ENCODE data around the gene MTA2. TPM values are rescaled to one million over a fixed set of nuclear protein-coding genes. Genes with fewer than 3 reads are reported as not detected.
"Not testable (repeated sequence)": the region's sequence is repeated elsewhere in the genome, so short reads cannot be mapped to it uniquely, and the experiment has no call there.

Gene MTA2
- total RNA-seq, 4 donors from 2014 or later = 77.1 to 172 (median 89.6) TPM

GRCh38 chr11:62621567-62622470 is 20.2 kb upstream of the MTA2 start, which contains the start of gene B3GAT3:
Gene B3GAT3 (minus strand): TSS chr11:62621986. CDS start chr11:62621947, 39 bp downstream.
- DNase-seq (ENCODE audit: low spot score) = peak; percentile 96
- ATAC-seq (ENCODE audit: low FRiP score) = peak; percentile 98
- no peak for TF ChIP-seq CTCF (IDR thresholded peaks at IDR 0.05)

GRCh38 chr11:62621027-62621566 is 19.4 kb upstream of the MTA2 start:
- no peak for TF ChIP-seq CTCF (IDR thresholded peaks at IDR 0.05)
- DNase-seq (ENCODE audit: low spot score) (no peak), ATAC-seq (ENCODE audit: low FRiP score) (no peak)

DNA sequence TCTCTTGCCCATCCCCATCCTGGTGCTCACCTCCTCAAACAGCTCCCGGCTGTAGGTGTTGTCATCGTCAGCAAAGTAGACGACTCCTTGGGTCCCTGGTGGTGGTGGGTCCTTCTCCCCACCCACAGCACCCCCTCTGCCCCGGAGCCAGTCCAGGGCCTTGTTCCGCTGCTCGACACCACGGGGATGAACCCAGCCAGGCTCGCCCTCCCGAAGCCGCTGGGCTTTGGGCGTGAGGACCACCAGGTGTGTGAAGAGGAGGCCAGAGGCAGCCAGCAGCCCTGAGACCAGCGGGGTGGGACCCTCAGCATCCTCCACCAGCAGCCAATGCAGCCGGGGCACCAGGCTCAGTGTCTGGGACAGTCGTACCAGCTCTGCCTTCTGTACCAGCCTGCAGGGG is 15.3 kb upstream of the MTA2 start:
- not testable (repeated sequence) for ATAC-seq (ENCODE audit: low FRiP score)

GRCh38 chr11:62615521-62615920 is 13.9 kb upstream of the MTA2 start:
- no peak for TF ChIP-seq CTCF (IDR thresholded peaks at IDR 0.05)
- no peak for ATAC-seq (ENCODE audit: low FRiP score)
- no peak for DNase-seq (ENCODE audit: low spot score)

More for the DNA sequence above, 15.3 kb upstream of the MTA2 start:
- DNase-seq (ENCODE audit: low spot score) = not testable (repeated sequence)

DNA sequence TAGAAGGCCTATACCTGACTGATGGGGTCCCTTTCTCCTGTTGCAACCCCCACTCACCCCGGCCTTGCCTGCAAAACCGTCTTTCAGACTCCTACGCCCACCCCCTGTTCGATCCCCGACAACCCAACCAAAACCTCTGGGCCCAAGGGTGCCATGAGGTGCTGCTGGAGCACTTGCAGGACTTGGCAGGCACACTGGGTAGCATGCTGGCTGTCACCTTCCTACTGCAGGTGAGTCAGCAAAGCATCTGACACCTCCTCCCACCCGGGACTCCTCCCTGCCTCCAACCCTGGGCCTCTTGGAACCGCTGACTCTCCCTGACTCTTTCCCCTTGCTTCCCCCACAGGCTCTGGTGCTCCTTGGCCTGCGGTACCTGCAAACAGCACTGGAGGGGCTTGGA is 12.6 kb upstream of the MTA2 start:
- DNase-seq (ENCODE audit: low spot score) = no peak
- ATAC-seq (ENCODE audit: low FRiP score) = no peak
- no peak for TF ChIP-seq CTCF (IDR thresholded peaks at IDR 0.05)

DNA sequence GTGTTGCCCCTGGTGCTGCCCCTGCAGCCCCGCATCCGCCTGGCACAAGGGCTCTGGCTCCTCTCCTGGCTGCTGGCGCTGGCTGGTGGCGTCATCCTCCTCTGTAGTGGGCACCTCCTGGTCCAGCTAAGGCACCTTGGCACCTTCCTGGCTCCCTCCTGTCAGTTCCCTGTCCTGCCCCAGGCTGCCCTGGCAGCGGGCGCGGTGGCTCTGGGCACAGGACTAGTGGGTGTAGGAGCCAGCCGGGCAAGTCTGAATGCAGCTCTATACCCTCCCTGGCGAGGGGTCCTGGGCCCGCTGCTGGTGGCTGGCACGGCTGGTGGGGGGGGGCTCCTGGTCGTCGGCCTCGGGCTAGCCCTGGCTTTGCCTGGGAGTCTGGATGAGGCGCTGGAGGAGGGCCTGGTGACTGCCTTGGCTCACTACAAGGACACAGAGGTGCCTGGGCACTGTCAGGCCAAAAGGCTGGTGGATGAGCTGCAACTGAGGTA is 11.7 kb upstream of the MTA2 start:
- TF ChIP-seq CTCF (IDR thresholded peaks at IDR 0.05) = no peak
- ATAC-seq (ENCODE audit: low FRiP score) (no peak), DNase-seq (ENCODE audit: low spot score) (no peak)

- ATAC-seq (ENCODE audit: low FRiP score) (peak; percentile 88), DNase-seq (ENCODE audit: low spot score) (peak; percentile 90)
- peak in 2 of 3 donors; percentile 13 to 97 for TF ChIP-seq CTCF (IDR thresholded peaks at IDR 0.05)
These were observed 11.0 kb upstream of the MTA2 start, which contains the start of the genes EML3 and ROM1 for GRCh38 chr11:62612366-62613290. Gene EML3 (minus strand): TSS chr11:62612775. CDS start chr11:62612457, 318 bp downstream. Gene ROM1 (plus strand): TSS chr11:62613257. CDS start chr11:62613282, 25 bp downstream.
